GM12891 (cell line): ENCODE results near the gene SLC24A3.

Experiments used
- POLR2A ChIP-seq: IDR thresholded peaks from 2 replicates; pipeline ENCODE4 v1.6.1; 2011; ENCODE audit warnings: low read depth, low read length, control low read depth
- POLR2AphosphoS5 ChIP-seq: IDR thresholded peaks from 2 replicates; pipeline ENCODE4 v1.6.1; 2011; ENCODE audit warnings: low read depth, low read length, control low read depth
- POU2F2 ChIP-seq: IDR thresholded peaks from 2 replicates; pipeline ENCODE4 v1.6.1; 2011; ENCODE audit warnings: low read depth, mild to moderate bottlenecking, control low read depth, low read length, moderate library complexity
- SPI1 ChIP-seq: IDR thresholded peaks from 2 replicates; pipeline ENCODE4 v1.6.1; 2011; ENCODE audit warnings: low read depth, low read length, control low read depth
- TAF1 ChIP-seq: IDR thresholded peaks from 2 replicates; pipeline ENCODE4 v1.6.1; 2011; ENCODE audit warnings: low read depth, low read length, control low read depth

DNA sequence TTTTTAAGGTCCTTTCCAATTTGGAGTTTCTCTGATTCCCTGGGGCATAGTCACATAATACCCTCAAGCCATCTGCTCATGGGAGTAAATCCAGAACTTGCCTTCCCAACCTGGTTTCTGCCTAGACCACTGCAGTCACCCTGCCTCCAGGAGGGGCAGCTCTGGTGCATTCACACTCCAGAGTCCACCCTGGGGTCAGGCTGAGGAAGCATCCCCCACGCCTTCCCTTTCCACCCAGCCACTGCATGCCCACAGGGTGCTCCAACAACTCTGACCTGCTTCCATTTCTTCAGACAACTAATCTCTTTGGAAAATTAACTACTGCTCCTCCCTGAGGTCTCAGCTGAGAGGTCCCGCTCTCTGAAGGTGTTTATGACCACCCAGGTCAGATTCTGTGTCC is 334.2 kb downstream of the SLC24A3 start:
- no peak for TF ChIP-seq SPI1
- TF ChIP-seq POLR2AphosphoS5, result no peak
- TF ChIP-seq TAF1, result no peak
- no peak for TF ChIP-seq POLR2A
- TF ChIP-seq POU2F2, result no peak
